Occipital lobe (tissue), 2 donors: ENCODE data around the gene HELZ. TPM values are rescaled to one million over a fixed set of nuclear protein-coding genes. Genes with fewer than 3 reads are reported as not detected.
"Not testable (repeated sequence)": the region's sequence is repeated elsewhere in the genome, so short reads cannot be mapped to it uniquely, and the experiment has no call there.

Experiments
- DNase-seq: peaks from one replicate; lab custom pipeline; 2025; lab: John Stamatoyannopoulos, UW
- total RNA-seq: library from RNA; depleted of rRNA; stranded (reverse); fragments of >200 nt; gene quantifications from one replicate; pipeline ENCODE4 v1.2.3, GENCODE V29; 2014

The HELZ gene
- total RNA-seq, 1 donor from 2014 or later, result 58.0 TPM

DNA sequence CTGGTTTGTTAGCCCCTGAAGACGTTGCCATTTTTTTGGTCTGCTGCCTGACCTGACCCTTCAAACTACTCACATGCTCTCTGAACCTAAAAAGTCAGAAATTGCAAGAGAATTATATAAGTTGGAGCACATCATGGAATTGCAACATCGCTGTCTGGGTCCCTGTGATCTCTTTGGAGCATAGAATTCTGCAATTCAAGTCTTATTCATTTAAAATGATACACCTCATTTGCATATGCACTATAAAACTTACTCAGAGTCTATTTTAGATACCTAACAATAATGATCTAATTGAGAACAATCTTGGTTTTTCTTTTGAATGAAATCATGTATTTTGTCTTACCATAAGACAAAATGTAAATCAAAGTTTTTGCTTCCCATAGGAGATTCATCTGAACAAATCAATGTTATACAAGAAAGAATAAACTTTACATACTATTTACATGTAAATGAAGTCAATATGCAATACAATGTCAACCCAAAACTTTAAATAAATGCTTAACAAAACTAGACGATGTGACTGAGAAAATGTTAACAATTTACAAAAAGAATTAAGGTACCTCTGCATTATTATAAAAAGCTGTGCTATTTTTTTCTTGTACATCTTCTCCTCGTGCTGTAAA, 99.7 kb downstream of the HELZ start:
- no peak for DNase-seq

DNA sequence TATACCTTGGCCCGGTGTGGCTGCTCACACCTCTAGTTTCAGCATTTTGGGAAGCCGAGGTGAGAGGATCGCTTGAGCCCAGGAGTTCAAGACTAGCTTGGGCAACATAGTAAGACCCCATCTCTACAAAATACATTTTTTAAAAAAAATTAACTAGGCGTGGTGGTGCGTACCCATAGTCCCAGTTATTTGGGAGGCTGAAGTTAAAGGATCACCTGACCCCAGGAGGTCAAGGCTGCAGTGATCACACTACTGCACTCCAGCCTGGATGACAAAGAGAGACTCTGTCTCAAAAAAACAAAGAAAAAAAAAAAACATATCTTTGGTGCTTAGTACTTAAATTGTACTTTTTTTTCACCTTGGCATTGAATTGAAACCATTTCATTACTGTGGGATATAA, 101.7 kb downstream of the HELZ start:
- no peak for DNase-seq

DNA sequence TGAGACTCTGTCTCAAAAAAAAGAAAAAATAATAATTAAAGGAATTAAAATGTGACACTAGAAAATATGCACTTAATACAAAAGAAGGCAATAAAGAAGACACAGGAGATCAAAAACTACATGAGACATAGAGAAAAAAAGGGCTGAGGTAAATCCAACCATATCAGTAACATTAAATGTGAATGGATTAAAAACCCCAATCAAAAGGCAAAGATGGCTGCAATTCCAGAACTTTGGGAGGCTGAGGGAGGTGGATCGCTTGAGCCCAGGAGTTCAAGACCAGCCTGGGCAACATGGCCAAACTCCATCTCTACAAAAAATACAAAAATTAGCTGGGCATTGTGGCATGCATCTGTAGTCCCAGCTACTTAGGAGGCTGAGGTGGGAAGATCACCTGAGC, 103.0 kb downstream of the HELZ start:
- not testable (repeated sequence) for DNase-seq

DNA sequence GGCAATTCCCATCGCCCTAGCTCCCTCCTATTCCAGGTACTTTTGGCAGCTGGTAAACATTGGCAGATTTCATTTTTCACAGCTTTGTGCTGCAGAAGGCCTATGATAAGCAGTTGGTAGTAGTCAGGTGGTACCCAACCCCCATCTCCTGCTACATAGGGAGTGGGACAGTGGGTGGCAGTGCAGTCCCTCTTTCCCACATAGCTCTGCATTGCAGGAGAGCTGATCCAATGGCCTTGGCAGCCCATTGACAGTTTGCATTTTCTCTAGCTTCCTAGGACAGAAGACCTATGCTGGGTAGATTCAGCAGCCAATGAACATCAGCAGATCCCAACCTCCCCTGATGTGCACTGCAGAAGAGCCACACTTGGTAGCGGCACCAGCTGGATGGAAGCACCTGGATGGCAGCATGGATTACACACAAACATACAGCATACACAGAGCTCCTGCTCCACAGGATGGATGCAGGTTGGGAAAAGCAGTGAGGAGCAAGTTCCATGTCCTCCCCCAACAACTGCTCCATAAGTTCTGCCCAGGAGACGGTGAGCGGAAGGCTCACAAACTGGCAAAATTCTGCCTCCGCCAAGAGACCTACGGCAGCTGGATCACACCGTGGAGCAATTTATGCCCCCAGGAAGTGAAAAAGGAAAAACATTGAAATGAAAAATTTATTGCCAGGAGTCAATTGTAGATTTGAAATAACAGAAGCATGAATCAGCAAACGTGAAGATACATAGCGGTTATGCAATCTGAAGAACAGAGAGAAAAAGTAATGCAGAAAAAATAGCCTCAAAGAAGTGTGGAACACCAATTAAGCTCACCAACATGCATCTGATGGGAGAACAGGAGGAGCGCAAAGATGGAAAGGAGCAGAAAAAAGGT, 105.0 kb downstream of the HELZ start:
- no peak for DNase-seq

DNA sequence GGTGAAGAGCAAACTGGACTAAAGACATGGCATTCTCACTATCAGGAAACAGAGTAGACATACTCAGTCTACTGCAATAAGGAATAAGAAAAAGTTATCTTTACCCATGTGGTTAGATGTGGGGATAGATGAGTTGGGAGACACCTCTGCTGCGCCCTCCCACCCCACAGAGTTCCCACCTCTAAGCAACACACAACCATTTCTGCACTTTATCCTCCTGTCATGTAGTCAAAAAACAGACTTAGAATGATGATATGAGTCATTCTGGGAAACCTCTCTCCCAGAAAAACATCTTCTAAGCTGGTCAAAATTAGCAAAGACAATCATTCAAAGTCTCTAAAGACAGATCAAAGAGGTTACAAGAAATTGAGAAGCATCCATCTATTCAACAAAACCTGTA, 105.7 kb downstream of the HELZ start:
- DNase-seq, result no peak

DNA sequence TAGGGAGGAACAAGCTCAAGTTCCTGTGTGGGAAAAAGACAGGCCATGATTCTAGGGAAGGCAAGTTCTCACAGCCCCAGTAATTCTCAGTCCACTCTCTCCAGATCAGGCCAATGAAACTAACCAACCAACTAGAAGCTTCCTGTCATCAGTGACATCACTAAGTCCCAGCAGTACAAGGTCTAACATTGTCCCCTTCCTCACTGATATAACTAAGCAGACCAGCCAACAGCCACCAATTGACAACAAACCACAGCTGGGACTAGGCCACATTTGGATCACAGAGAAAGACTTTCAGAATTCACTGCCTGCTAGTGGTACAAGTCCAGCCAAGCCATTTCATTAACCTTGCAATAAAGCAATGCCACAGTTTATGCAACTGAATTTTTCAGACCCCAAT, 106.6 kb downstream of the HELZ start:
- no peak for DNase-seq

DNA sequence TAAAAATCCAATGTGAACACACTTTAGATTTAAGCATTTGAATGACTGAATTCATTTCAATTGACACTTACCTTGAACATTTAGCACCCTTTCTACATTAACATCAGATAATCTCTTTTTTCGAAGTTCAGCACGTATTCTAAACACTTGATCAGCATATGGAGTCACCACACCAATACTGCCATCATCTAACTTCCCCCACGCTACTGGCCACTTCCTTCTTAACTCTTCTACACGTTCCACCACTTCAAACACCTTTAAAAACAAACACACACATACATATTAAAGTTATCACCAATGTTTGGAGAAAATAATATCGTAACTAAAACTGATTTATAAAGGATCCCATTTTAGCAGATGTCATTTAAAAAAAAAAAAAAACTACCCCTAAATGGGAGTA, 107.1 kb downstream of the HELZ start:
- DNase-seq, result no peak

DNA sequence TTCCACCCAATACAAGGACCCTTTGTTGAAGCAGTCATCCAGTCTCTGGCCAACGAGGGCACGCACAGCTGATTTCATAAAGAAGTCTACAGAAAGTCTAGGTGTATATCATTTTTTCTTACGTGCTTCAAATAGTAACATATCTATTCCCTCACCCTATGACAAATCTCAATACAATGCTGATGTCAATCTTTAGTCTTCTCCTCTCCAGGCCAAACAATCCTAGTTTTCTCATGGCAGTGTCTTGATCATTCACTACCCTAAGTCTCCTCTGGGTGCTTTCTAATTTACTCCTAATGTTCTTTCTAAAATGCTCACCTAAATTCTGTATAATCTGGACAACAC, 108.0 kb downstream of the HELZ start:
- no peak for DNase-seq

DNA sequence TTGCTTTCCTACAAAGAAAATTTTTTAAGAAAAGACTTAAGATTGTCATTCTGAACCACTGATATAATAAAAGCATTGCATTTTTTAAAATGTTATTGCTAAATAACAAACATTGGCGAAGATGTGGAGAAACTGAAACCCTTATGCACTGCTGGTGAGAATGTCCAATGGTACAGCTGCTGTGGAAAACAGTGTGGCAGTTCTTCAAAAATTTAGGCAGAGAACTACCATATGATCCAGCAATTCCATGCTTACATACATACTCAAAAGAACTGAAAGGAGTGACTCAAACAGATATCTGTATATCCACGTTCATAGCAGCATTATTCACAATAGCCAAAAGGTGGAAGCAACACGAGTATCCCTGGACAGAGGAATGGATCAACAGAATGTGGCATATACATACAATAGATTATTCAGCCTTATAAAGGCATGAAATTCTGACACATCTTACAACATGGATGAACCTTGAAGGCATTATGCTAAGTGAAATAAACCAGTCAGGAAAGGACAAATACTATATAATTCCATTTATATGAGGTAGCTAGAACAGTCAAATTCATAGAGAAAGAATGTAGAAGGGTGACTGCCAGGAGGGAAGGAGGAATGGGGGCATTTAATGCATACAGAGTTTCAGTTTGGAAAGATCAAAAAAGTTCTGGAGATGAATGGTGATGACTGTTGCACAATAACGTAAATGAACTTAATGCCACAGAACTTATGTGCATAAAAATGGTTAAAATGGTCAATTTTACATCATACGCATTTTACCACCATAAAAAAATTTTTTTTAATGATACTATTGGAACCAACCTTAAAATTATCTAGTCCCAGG, 108.6 kb downstream of the HELZ start:
- DNase-seq, result no peak

DNA sequence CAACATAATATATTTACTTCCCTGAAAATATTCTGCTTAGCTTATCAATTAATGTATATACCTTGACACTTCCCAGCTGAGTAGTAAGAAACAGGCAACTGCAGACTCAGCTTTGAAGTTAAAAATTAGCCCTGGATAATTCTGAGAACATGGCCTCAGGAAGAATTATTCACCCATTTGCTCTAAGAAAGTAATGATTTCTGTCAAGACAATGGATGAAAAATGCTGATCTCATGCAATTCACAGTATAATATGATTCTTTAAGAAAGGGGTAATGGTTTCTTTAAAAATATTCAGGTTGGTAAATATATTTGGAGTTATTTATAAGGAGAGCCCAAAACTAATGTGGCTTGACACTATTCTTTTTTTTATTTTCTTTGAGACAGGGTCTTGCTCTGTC, 111.8 kb downstream of the HELZ start:
- DNase-seq, result no peak

DNA sequence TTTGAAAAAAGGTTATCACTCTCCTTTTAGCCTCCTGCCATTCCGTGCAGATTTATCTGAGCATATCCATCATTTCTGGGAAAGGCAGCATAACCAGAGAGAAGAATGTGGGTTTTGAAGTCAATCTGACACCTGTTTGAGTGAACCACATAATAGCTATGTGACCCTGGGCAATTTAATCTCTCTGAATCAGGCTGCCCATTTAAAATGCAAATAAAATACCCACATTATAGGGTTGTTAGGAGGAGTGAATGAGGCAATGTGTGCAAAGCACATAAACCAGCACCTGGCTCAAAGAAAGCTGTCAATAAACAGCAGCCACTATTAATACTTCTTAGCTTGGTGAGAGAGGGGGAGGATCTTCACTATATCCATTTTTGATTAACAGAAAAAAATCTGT, 112.6 kb downstream of the HELZ start:
- no peak for DNase-seq

DNA sequence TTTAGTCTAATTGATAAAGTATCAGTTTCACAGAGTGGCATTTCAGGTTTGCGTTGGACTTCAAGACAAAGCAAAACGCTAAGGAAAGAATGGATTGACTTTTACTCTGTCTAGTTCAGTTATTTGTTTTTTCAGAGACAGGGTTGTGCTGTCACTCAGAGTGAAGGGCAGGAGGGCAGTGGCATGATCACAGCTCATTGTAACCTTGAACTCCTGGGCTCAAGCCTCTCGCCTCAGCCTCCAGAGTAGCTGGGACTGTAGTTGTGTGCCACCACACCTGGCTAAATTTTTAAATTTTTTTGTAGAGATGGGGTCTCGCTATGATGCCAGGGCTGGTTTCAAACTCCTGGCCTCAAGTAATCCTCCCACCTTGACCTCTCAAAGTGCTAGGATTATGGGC, 114.2 kb downstream of the HELZ start:
- no peak for DNase-seq

DNA sequence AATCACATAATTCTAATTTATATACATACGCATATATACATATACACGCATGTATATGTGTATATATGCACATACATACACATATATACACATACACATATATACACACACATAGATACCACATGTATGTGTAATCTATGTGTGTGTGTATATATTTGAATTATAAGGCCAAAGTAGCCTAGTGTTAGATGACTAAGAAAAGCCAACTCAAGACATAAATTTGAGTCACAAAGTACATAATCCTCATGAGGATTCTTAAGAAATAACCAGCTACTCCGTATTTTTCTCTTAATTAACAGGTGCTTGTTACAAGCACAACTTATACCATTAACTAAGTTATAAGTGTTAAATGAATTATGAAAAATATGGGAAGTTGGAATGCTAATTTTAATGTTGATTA, 115.7 kb downstream of the HELZ start:
- DNase-seq, result no peak

DNA sequence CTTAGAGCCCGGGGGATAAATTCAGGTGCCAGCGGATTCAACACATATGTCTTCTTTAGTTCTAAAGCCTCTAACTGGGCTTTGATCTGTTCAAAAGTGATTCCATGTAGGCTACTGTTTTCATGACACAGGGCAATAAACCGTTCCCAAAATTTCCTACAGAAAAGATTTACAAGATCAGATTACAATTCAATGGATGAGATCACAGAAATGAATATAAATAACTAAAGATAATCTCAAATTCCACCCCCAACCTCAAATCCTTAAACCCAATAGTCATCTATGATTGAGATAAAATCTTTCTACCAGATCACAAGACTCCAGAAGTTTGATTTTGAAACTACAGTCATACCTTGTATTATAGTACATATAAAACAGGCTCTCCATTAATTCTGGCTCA, 116.3 kb downstream of the HELZ start:
- no peak for DNase-seq

DNA sequence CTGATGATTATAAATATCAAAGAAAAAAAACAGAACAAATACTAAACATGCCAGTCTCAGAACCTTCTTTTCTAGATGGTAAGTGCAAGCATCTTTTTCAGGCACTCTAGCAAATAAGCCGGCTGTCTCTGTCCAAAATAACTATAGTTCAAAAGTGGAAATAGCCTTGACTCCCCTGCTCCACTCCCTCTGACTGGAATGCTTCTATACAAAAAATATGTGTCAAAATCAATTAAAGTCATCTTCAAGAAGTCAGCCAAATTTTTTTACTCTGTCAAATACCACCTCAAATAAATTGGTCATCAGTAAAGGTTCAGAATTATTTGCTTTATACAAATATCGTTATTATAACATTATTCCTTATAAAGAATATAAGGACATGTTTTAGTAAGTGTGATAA, 117.1 kb downstream of the HELZ start:
- no peak for DNase-seq

DNA sequence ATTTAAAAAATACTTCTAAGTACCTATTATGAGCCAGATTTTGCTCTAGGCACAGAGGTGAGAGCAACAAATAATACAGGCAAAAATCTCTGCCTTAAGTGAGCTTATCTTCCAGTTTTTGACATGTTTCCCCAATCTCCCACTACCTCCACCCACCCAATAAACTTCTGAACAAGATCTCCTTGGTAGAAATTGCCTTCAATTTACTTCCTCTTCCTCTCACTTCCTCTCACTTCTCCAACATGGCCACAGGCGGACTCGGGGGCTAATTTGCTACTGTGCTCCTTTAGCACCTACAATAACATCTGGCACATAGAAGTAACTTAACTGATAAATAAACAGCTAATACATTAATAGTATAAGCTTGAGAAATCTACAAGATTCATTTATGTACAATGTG, 118.0 kb downstream of the HELZ start:
- no peak for DNase-seq

DNA sequence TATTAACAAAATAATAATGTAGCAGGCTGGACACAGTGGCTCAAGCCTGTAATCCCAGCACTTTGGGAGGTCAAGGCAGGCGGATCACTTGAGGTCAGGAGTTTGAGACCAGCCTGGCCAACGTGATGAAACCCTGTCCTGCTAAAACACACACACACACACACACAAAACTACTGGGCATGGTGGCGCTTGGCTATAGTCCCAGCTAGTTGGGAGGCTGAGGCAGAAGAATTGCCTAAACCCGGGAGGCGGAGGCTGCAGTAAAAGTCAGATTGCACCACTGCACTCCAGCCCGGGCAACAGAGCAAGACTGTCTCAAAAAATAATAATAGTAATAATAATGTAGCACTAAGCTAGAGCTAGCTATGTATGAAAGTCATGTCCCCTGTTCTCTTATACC, 118.5 kb downstream of the HELZ start:
- not testable (repeated sequence) for DNase-seq

DNA sequence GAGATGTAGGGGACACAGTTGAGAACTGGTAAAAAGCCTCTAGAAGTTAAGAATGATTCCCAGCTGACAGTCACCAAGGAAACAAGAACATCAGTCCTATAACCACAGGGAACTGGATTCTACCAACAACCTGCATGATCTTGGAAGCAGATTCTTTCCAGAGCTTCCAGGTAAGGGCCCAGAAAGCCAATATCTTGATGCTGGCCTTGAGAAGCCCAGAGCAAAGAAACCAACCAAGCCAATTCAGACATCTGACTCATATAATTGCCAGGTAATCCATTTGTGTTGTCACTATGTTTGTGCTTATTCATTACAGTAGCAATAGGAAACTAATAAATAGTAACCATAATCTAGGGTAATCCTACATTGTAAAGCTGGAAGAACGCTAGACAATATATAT, 119.1 kb downstream of the HELZ start:
- no peak for DNase-seq

DNA sequence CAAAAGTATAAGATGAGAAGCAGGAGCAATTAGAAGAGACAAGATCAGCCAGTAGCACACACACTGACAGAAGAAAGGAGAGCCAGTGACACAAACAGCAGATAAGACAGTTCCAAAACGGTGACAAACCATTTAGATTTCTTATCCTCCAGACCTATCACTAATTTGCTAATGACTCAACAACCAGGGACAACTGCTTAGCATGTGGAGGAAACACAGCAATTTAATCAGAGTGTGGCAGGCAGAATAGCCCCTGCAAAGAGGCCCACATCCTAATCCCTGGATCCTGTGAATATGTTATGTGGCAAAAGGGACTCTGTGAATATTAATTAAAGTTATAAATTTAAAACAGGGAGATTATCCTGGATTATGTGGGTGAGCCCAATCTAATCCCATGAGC, 119.6 kb downstream of the HELZ start:
- DNase-seq, result no peak

DNA sequence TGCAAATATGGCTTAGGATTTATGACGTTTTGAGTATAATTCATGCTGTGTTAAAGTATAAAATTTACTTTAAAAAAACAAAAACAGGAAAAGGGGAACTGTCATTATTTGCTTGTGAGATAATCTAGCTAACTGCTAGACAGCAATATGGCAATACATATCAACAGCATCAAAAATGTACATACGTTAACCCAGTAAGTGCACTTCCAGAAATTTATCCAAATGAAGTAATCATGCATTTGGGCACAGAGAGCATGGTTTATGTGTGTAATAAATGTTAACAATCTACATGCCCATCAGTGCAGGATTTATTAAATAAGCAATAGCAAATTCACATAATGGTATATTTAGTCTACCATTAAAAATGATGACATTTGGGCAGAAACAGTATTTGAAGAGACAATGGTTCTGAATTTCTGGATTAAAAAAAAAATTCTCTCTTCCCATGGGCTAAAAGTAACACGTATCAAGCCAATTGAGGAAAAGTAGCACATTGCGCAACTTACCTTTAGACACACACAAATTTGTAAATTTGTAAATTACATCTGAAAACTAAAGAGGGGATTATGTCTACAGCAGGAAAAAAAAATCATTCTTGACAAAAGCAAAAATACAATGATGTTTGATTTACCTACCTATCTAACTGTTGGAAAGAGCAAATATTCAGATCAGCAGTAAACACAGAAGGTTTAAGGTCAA, 120.4 kb downstream of the HELZ start:
- no peak for DNase-seq

DNA sequence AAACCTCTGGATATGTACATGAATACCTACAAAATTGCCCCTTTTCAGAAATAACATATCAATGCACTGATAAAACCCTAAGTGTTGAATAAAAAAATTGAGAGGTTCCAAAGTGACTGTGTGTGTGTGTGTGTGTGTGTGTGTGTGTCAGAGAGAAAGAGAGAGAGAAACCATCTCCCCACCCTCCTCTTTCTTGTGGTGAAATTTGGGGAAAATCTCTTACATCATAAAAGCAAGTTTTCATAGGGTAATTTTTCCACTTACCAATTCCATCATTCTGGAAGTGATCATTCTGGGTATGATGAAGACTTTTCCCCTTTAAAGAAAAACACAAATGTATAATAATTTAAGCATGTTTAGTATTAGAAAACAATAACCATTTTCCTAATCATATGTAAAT, 121.3 kb downstream of the HELZ start:
- no peak for DNase-seq
